Liver (tissue), 9 donors: ENCODE measurements around the gene FRAS1. TPM values are rescaled to one million over a fixed set of nuclear protein-coding genes. Genes with fewer than 3 reads are reported as not detected.

Experiments used
- DNase-seq: peaks from one replicate; pipeline ENCODE4 v3.0.0-alpha.2; 2017; ENCODE audit warnings: low spot score
- H3K27ac ChIP-seq, 2 donors: one replicate each; pipeline ENCODE4 v1.7.0; 2013; ENCODE audit warnings: inconsistent platforms in 2 of 2, low read length in 2 of 2, control low read depth in 1 of 2, low read depth in 1 of 2, mild to moderate bottlenecking in 1 of 2
- H3K27me3 ChIP-seq, 4 donors: one replicate each; pipeline versions ENCODE4 v1.6.1 to v1.7.0; 2013; ENCODE audit warnings: low read length in 3 of 4, inconsistent platforms in 1 of 4, mild to moderate bottlenecking in 1 of 4, moderate library complexity in 1 of 4; ENCODE audit not compliant: control insufficient read depth in 4 of 4, insufficient read depth in 4 of 4
- H3K36me3 ChIP-seq, 4 donors: one replicate each; pipeline versions ENCODE4 v1.6.1 to v1.7.0; 2013; ENCODE audit warnings: low read length in 3 of 4, mild to moderate bottlenecking in 3 of 4, low read depth in 1 of 4, moderate library complexity in 1 of 4; ENCODE audit not compliant: control insufficient read depth in 4 of 4, insufficient read depth in 3 of 4
- H3K4me1 ChIP-seq, 4 donors: one replicate each; pipeline versions ENCODE4 v1.6.1 to v1.7.0; 2013; ENCODE audit warnings: low read length in 3 of 4, mild to moderate bottlenecking in 3 of 4, moderate library complexity in 1 of 4; ENCODE audit not compliant: control insufficient read depth in 4 of 4, insufficient read depth in 4 of 4
- H3K4me3 ChIP-seq, 3 donors: one replicate each; pipeline versions ENCODE4 v1.6.1 to v1.7.0; 2013; ENCODE audit warnings: low read length in 3 of 3, control low read depth in 1 of 3, low read depth in 1 of 3, mild to moderate bottlenecking in 1 of 3
- H3K9ac ChIP-seq, 2 donors: one replicate each; pipeline ENCODE4 v1.7.0; 2013; ENCODE audit warnings: low read length in 2 of 2, mild to moderate bottlenecking in 2 of 2, moderate library complexity in 2 of 2, control low read depth in 1 of 2, low read depth in 1 of 2
- H3K9me3 ChIP-seq, 4 donors: one replicate each; pipeline versions ENCODE4 v1.6.1 to v1.7.0; 2013; ENCODE audit warnings: low read length in 3 of 4; ENCODE audit not compliant: control insufficient read depth in 4 of 4
- EGR1 ChIP-seq, 2 donors: IDR thresholded peaks; 2 replicates each; pipeline ENCODE4 v1.6.1; 2016 to 2018; ENCODE audit warnings: antibody characterized with exemption in 2 of 2, low read depth in 2 of 2
- FOXA1 ChIP-seq: IDR thresholded peaks from 2 replicates; pipeline ENCODE4 v1.6.1; 2016; ENCODE audit warnings: antibody characterized with exemption
- FOXA2 ChIP-seq: IDR thresholded peaks from 2 replicates; pipeline ENCODE4 v1.6.1; 2016; ENCODE audit warnings: antibody characterized with exemption
- GABPA ChIP-seq, 2 donors: IDR thresholded peaks in 1 of 2; conservative IDR thresholded peaks in 1 of 2; 2 replicates each; pipeline ENCODE4 v1.6.1; 2016; ENCODE audit warnings: antibody characterized with exemption in 2 of 2, mild to moderate bottlenecking in 1 of 2, moderate library complexity in 1 of 2
- HNF4A ChIP-seq, 2 donors: conservative IDR thresholded peaks; 2 replicates each; pipeline ENCODE4 v1.6.1; 2016; ENCODE audit warnings: antibody characterized with exemption in 2 of 2, mild to moderate bottlenecking in 2 of 2
- JUND ChIP-seq, 2 donors: IDR thresholded peaks; 2 replicates each; pipeline ENCODE4 v1.6.1; 2016; ENCODE audit warnings: antibody characterized with exemption in 2 of 2
- NR2F2 ChIP-seq: IDR thresholded peaks from 2 replicates; pipeline ENCODE4 v1.6.1; 2016; ENCODE audit warnings: antibody characterized with exemption
- RAD21 ChIP-seq, 2 donors: IDR thresholded peaks; 2 replicates each; pipeline ENCODE4 v1.6.1; 2016; ENCODE audit warnings: antibody characterized with exemption in 2 of 2, mild to moderate bottlenecking in 2 of 2
- RXRA ChIP-seq, 2 donors: IDR thresholded peaks; 2 replicates each; pipeline ENCODE4 v1.6.1; 2017 to 2018; ENCODE audit warnings: antibody characterized with exemption in 2 of 2, mild to moderate bottlenecking in 1 of 2
- SP1 ChIP-seq: IDR thresholded peaks from 2 replicates; pipeline ENCODE4 v1.6.1; 2018; ENCODE audit warnings: antibody characterized with exemption, mild to moderate bottlenecking
- YY1 ChIP-seq: IDR thresholded peaks from 2 replicates; pipeline ENCODE4 v1.6.1; 2016; ENCODE audit warnings: antibody characterized with exemption, mild to moderate bottlenecking
- WGBS: extraction: QIAGEN DNeasy Blood & Tissue Kit; methylation state at CpG from one replicate; pipeline ENCODE4 v1.1.7; 2013; 5-methylcytosine and 5-hydroxymethylcytosine counted together
- polyA plus RNA-seq, 2 donors: library from polyadenylated mRNA; stranded (reverse) in 1 of 2; unstranded in 1 of 2; fragments of 200-250 nt in 1 of 2; fragments of >200 nt in 1 of 2; fragmentation: Nextera tagmentation in 1 of 2; extraction: Ambion mirVana in 1 of 2; gene quantifications; one replicate each; pipeline versions ENCODE4 v1.2.1 to v1.2.3, GENCODE V29; 2013 to 2015
- total RNA-seq, 2 donors: library from RNA; depleted of rRNA; stranded (reverse); fragments of >200 nt; gene quantifications; one replicate each; pipeline ENCODE4 v1.2.3, GENCODE V29; 2014
- TF ChIP-seq, protein P1 (sequence below): IDR thresholded peaks from 2 replicates; pipeline ENCODE4 v1.6.1; 2016; ENCODE audit warnings: antibody characterized with exemption, mild to moderate bottlenecking
- TF ChIP-seq, protein P2 (sequence below): IDR thresholded peaks from 2 replicates; pipeline ENCODE4 v1.6.1; 2016; ENCODE audit warnings: antibody characterized with exemption
- TF ChIP-seq, protein P3 (sequence below): IDR thresholded peaks from 2 replicates; pipeline ENCODE4 v1.6.1; 2016; ENCODE audit warnings: antibody characterized with exemption
- donor health status: healthy.
- donor health status: healthy.
- donor health status: healthy.
- donor health status: healthy.
- donor health status: healthy.

Gene FRAS1
- total and polyA plus RNA-seq, 4 donors, result 0.08 to 6.0 (median 1.1) TPM

DNA sequence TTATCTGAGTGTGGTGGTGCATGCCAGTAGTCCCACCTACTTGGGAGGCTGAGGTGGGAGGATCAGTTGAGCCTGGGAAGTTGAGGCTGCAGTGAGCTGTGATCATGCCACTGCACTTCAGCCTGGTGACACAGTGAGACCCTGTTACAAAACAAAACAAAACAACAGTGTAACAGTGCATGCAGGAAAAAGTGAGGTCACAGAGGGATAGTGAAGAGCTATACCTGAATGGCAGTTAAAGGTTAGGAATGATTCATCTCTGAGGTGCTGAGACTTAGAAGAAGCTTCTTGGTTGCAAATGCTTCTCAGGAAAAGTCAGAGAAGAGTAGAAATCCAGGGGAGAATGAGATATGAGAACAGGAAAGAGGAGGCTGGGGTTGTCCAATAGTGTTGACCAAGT is 178.7 kb downstream of the FRAS1 start:
- Histone ChIP-seq H3K9me3 (no peaks in the 10 kb centered on the region), H3K27me3 (no peaks in the 10 kb centered on the region), H3K27ac (no peak overlapping the region), H3K4me1 (no peaks in the 10 kb centered on the region), H3K36me3 (no peaks in the 10 kb centered on the region), H3K4me3 (no peak overlapping the region), H3K9ac (no peak overlapping the region)
- no peak for DNase-seq
- TF ChIP-seq, protein P1, sequence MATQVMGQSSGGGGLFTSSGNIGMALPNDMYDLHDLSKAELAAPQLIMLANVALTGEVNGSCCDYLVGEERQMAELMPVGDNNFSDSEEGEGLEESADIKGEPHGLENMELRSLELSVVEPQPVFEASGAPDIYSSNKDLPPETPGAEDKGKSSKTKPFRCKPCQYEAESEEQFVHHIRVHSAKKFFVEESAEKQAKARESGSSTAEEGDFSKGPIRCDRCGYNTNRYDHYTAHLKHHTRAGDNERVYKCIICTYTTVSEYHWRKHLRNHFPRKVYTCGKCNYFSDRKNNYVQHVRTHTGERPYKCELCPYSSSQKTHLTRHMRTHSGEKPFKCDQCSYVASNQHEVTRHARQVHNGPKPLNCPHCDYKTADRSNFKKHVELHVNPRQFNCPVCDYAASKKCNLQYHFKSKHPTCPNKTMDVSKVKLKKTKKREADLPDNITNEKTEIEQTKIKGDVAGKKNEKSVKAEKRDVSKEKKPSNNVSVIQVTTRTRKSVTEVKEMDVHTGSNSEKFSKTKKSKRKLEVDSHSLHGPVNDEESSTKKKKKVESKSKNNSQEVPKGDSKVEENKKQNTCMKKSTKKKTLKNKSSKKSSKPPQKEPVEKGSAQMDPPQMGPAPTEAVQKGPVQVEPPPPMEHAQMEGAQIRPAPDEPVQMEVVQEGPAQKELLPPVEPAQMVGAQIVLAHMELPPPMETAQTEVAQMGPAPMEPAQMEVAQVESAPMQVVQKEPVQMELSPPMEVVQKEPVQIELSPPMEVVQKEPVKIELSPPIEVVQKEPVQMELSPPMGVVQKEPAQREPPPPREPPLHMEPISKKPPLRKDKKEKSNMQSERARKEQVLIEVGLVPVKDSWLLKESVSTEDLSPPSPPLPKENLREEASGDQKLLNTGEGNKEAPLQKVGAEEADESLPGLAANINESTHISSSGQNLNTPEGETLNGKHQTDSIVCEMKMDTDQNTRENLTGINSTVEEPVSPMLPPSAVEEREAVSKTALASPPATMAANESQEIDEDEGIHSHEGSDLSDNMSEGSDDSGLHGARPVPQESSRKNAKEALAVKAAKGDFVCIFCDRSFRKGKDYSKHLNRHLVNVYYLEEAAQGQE, result no peak
- no peak for TF ChIP-seq GABPA (IDR thresholded peaks at IDR 0.05 in 1 of 2, conservative IDR thresholded peaks at IDR 0.05 in 1 of 2)

DNA sequence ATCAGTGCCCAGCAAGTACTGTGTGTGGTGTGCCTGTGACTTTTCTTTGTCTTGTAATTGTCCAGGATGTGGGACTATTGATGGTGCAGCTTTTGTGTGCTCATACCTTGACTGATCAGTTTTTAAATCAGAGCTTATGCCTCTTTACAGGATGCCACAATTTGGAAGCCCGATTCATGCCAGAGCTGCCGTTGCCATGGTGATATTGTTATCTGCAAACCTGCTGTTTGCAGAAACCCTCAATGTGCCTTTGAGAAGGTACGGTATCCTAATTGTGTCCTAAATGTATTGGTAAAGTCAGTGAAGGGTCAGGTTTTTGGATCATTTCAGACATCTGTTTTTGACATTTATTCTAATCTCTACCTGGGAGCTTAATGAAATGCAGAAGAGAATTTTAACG is 180.2 kb downstream of the FRAS1 start:
- whole genome bisulfite sequencing, result 77% methylated on average over 4 of the region's 4 CpGs
- TF ChIP-seq EGR1 (IDR thresholded peaks at IDR 0.05; ENCODE audit: low read depth in 2 of 2) (no peak), FOXA1 (no peak), FOXA2 (no peak), GABPA (IDR thresholded peaks at IDR 0.05 in 1 of 2, conservative IDR thresholded peaks at IDR 0.05 in 1 of 2) (no peak), YY1 (no peak), RXRA (IDR thresholded peaks at IDR 0.05) (no peak), JUND (IDR thresholded peaks at IDR 0.05) (no peak), NR2F2 (no peak), SP1 (no peak), HNF4A (conservative IDR thresholded peaks at IDR 0.05) (no peak), RAD21 (IDR thresholded peaks at IDR 0.05) (no peak)
- TF ChIP-seq, protein P1, result no peak
- TF ChIP-seq, protein P2, sequence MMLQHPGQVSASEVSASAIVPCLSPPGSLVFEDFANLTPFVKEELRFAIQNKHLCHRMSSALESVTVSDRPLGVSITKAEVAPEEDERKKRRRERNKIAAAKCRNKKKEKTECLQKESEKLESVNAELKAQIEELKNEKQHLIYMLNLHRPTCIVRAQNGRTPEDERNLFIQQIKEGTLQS, result no peak
- TF ChIP-seq, protein P3, sequence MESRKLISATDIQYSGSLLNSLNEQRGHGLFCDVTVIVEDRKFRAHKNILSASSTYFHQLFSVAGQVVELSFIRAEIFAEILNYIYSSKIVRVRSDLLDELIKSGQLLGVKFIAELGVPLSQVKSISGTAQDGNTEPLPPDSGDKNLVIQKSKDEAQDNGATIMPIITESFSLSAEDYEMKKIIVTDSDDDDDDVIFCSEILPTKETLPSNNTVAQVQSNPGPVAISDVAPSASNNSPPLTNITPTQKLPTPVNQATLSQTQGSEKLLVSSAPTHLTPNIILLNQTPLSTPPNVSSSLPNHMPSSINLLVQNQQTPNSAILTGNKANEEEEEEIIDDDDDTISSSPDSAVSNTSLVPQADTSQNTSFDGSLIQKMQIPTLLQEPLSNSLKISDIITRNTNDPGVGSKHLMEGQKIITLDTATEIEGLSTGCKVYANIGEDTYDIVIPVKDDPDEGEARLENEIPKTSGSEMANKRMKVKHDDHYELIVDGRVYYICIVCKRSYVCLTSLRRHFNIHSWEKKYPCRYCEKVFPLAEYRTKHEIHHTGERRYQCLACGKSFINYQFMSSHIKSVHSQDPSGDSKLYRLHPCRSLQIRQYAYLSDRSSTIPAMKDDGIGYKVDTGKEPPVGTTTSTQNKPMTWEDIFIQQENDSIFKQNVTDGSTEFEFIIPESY, result no peak
- no peak overlapping the region for H3K27ac ChIP-seq
- no peaks in the 10 kb centered on the region for H3K36me3 ChIP-seq
- no peaks in the 10 kb centered on the region for H3K9me3 ChIP-seq
- DNase-seq, result no peak
- H3K27me3 ChIP-seq, result no peaks in the 10 kb centered on the region
- no peak overlapping the region for H3K4me3 ChIP-seq
- H3K4me1 ChIP-seq, result no peaks in the 10 kb centered on the region
- no peak overlapping the region for H3K9ac ChIP-seq
